Prostate gland (tissue), 2 donors: Measurements from ENCODE around the gene GRHL1.

ENCODE experiments used
- POLR2A ChIP-seq: fragments of 450-650 bp; IDR thresholded peaks from one replicate; pipeline ENCODE4 v1.6.1; 2016; ENCODE audit warnings: antibody characterized with exemption, mild to moderate bottlenecking
- TF ChIP-seq, protein P1 (sequence below), 4 experiments: fragments of 200-600 bp in 2 of 4; fragments of 450-650 bp in 2 of 4; sonication (generic) in 2 of 4; IDR thresholded peaks; 1 replicate in 3 of 4; 2 replicates in 1 of 4; pipeline ENCODE4 v1.5.1; 2016 to 2019; ENCODE audit warnings: antibody characterized with exemption in 4 of 4, mild to moderate bottlenecking in 2 of 4, moderate library complexity in 2 of 4

DNA sequence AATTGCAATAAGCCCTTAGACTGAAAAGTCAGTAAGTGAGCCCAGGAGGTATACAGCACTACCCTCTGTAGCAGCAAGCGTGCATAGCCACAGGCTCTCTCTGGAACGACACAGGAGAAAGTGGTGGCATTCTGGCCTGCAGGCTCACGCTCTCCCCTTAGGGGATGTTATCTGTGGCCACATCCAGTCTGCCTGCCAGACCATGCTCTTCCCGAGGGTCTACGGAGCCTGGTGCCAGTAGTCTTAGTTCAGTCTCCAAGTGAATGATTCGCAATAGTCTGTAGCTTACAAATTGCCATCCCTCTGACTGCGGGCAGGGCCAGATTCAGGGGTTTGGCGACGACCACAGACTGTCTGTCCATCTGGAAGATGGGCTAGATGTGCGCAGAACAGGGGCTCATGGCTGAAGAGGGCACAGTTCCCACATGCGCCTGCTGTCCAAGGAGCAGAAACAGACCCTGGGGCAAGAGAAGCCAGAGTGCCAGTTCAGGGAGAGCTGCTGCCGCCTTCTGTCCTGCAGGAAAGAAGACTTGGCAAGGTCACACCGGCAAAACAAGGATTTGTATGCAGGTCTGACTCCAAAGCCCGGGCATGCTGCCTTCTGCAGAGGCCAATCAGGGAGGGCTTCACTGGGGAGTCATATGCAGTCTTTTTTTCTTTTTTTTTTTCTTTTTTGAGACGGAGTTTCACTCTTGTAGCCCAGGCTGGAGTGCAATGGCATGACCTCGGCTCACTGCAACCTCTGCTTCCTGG, 88.3 kb downstream of the GRHL1 start:
- TF ChIP-seq POLR2A: no peak
- TF ChIP-seq, protein P1, sequence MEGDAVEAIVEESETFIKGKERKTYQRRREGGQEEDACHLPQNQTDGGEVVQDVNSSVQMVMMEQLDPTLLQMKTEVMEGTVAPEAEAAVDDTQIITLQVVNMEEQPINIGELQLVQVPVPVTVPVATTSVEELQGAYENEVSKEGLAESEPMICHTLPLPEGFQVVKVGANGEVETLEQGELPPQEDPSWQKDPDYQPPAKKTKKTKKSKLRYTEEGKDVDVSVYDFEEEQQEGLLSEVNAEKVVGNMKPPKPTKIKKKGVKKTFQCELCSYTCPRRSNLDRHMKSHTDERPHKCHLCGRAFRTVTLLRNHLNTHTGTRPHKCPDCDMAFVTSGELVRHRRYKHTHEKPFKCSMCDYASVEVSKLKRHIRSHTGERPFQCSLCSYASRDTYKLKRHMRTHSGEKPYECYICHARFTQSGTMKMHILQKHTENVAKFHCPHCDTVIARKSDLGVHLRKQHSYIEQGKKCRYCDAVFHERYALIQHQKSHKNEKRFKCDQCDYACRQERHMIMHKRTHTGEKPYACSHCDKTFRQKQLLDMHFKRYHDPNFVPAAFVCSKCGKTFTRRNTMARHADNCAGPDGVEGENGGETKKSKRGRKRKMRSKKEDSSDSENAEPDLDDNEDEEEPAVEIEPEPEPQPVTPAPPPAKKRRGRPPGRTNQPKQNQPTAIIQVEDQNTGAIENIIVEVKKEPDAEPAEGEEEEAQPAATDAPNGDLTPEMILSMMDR (IDR thresholded peaks at IDR 0.05): peak in 1 of 4 experiments; percentile 28
